ENCODE data around the gene POLR2A.

The POLR2A gene

DNA sequence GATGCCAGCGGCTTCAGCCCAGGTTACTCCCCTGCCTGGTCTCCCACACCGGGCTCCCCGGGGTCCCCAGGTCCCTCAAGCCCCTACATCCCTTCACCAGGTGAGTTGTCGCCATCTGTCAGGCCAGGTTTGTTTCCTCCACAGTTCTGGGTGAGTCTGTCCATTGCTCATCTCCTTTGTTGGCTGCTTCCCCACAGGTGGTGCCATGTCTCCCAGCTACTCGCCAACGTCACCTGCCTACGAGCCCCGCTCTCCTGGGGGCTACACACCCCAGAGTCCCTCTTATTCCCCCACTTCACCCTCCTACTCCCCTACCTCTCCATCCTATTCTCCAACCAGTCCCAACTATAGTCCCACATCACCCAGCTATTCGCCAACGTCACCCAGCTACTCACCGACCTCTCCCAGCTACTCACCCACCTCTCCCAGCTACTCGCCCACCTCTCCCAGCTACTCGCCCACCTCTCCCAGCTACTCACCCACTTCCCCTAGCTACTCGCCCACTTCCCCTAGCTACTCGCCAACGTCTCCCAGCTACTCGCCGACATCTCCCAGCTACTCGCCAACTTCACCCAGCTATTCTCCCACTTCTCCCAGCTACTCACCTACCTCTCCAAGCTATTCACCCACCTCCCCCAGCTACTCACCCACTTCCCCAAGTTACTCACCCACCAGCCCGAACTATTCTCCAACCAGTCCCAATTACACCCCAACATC lies 28.8 kb downstream of the POLR2A start:
- TF ChIP-seq NFIC (IDR thresholded peaks at IDR 0.05) = no peak
- TF ChIP-seq EGR1 (IDR thresholded peaks at IDR 0.05) = no peak
- TF ChIP-seq YY1 (IDR thresholded peaks at IDR 0.05; ENCODE audit: low read depth) = no peak
- TF ChIP-seq FOXM1 (IDR thresholded peaks at IDR 0.05; ENCODE audit: borderline replicate concordance, low read depth) = no peak
- TF ChIP-seq TCF12 (IDR thresholded peaks at IDR 0.05; ENCODE audit: low read depth) = no peak
- no peak for TF ChIP-seq RAD21 (IDR thresholded peaks at IDR 0.05; ENCODE audit: low read depth)
- TF ChIP-seq CEBPB (IDR thresholded peaks at IDR 0.05) = no peak
- no peak for TF ChIP-seq ZBTB7A (IDR thresholded peaks at IDR 0.05; ENCODE audit: low read depth)
- TF ChIP-seq TEAD4 (IDR thresholded peaks at IDR 0.05) = no peak
- no peak for TF ChIP-seq CREB1 (IDR thresholded peaks at IDR 0.05; ENCODE audit: low read depth)
- TF ChIP-seq REST (IDR thresholded peaks at IDR 0.05; ENCODE audit: low read depth) = no peak
- TF ChIP-seq USF1 (IDR thresholded peaks at IDR 0.05) = no peak
- no peak for TF ChIP-seq EP300 (IDR thresholded peaks at IDR 0.05; ENCODE audit: borderline replicate concordance)

DNA sequence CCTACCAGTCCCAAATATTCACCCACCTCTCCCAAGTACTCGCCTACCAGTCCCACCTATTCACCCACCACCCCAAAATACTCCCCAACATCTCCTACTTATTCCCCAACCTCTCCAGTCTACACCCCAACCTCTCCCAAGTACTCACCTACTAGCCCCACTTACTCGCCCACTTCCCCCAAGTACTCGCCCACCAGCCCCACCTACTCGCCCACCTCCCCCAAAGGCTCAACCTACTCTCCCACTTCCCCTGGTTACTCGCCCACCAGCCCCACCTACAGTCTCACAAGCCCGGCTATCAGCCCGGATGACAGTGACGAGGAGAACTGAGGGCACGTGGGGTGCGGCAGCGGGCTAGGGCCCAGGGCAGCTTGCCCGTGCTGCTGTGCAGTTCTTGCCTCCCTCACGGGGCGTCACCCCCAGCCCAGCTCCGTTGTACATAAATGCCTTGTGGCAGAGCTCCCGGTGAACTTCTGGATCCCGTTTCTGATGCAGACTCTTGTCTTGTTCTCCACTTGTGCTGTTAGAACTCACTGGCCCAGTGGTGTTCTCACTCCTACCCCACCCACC lies 29.8 kb downstream of the POLR2A start:
- TF ChIP-seq CREB1 (IDR thresholded peaks at IDR 0.05; ENCODE audit: low read depth) = no peak
- no peak for TF ChIP-seq TEAD4 (IDR thresholded peaks at IDR 0.05)
- TF ChIP-seq ZBTB7A (IDR thresholded peaks at IDR 0.05; ENCODE audit: low read depth) = no peak
- no peak for TF ChIP-seq FOXM1 (IDR thresholded peaks at IDR 0.05; ENCODE audit: borderline replicate concordance, low read depth)

DNA sequence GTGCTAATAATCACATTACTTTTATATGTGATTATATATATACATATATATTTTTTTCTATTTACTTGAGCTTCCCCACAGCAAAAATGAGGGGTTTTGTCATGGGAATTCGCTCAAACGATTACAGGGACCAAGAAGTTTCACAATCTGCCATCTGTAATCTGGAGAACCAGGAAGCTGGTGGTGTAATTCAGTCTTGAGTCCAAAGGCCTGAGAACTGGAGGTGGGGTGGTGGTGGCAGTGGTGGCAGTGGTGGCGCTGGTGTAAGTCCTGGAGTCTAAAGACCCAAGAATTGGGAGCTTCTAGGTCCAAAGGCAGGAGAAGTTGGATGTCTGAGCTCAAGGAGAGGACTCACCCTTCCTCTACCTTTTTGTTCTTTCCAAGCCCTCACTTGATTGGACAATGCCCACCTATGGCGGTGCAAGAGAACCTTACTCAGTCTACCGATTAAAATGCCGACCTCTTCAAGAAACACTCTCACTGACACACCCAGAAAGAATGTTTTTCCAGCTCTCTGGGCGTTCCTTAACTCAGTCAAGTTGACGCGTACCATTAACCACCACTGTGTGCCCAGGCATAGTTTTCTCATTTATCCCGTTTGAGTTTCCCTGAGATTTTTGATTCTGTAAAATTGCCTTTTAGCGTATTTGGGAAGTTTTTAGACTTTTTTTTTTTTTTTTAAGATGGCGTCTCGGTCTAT lies 31.9 kb downstream of the POLR2A start:
- no peak for TF ChIP-seq EGR1 (IDR thresholded peaks at IDR 0.05)
- no peak for TF ChIP-seq RAD21 (IDR thresholded peaks at IDR 0.05; ENCODE audit: low read depth)
- TF ChIP-seq, protein P1, sequence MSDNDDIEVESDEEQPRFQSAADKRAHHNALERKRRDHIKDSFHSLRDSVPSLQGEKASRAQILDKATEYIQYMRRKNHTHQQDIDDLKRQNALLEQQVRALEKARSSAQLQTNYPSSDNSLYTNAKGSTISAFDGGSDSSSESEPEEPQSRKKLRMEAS (IDR thresholded peaks at IDR 0.05) = no peak
- TF ChIP-seq USF1 (IDR thresholded peaks at IDR 0.05) = no peak
- no peak for TF ChIP-seq YY1 (IDR thresholded peaks at IDR 0.05; ENCODE audit: low read depth)

DNA sequence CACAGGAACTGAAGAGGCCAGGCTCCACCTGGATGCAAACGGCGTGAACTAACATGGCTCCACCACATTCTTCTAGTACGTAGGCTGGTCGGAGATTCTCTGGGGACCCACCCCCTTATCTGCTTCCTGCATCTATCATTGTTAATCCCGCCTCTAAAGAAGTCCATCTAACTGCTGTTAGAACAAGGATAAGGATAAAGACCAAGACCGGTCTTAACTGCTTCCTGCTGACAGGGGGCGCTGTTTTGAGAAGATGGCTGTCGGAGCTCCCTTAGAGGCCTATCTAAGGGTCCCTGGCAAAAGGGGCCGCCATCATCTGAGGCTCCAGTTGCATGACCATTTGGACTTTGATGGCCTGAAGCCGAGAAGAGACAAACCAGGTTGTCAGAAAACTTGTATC lies 38.9 kb downstream of the POLR2A start:
- no peak for TF ChIP-seq CEBPB (IDR thresholded peaks at IDR 0.05)
- no peak for TF ChIP-seq TEAD4 (IDR thresholded peaks at IDR 0.05)
- peak; percentile 56; the same call in 1 of the 2 replicates for TF ChIP-seq YY1 (IDR thresholded peaks at IDR 0.05; ENCODE audit: low read depth)
- TF ChIP-seq RAD21 (IDR thresholded peaks at IDR 0.05; ENCODE audit: low read depth) = peak; percentile 29; the same call in 1 of the 2 replicates
- TF ChIP-seq, protein P1 (IDR thresholded peaks at IDR 0.05) = no peak

DNA sequence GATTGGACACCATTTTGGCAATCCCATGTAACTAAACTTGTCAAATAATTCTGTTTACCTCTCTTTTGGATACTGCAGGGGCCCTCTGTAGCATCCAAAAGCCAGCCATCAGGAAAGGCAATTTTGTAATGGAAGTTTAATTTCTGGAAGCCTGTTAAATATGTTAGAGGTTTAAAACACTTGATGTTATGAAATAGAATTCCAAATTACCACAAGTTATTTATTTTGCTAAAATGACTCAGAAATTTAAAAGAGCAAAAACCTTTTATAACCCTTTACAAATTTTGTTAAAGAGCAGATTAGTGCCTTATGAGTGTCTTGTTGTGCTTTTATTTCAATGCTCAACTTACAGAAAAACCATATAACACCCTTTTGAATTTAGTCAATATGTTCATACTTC lies 44.7 kb downstream of the POLR2A start:
- TF ChIP-seq FOXM1 (IDR thresholded peaks at IDR 0.05; ENCODE audit: borderline replicate concordance, low read depth) (no peak), CREB1 (IDR thresholded peaks at IDR 0.05; ENCODE audit: low read depth) (no peak), REST (IDR thresholded peaks at IDR 0.05; ENCODE audit: low read depth) (no peak), TCF12 (IDR thresholded peaks at IDR 0.05; ENCODE audit: low read depth) (no peak), EP300 (IDR thresholded peaks at IDR 0.05; ENCODE audit: borderline replicate concordance) (no peak), NFIC (IDR thresholded peaks at IDR 0.05) (no peak), CEBPB (IDR thresholded peaks at IDR 0.05) (no peak), EGR1 (IDR thresholded peaks at IDR 0.05) (no peak), YY1 (IDR thresholded peaks at IDR 0.05; ENCODE audit: low read depth) (no peak), ZBTB7A (IDR thresholded peaks at IDR 0.05; ENCODE audit: low read depth) (no peak), TAF1 (IDR thresholded peaks at IDR 0.05; ENCODE audit: low read depth) (no peak), TEAD4 (IDR thresholded peaks at IDR 0.05) (no peak)
- TF ChIP-seq, protein P1 (IDR thresholded peaks at IDR 0.05) = no peak
